Stomach smooth muscle (tissue), 2 donors: ENCODE measurements around the gene NEU1.
"Not testable (repeated sequence)": the region's sequence is repeated elsewhere in the genome, so short reads cannot be mapped to it uniquely, and the experiment has no call there.

Source experiments
- H3K27ac ChIP-seq: one replicate; pipeline ENCODE4 v1.7.0; 2013; ENCODE audit warnings: mild to moderate bottlenecking, low read length, inconsistent platforms
- H3K27me3 ChIP-seq, 2 donors: one replicate each; pipeline ENCODE4 v1.7.0; 2013; ENCODE audit warnings: low read length in 2 of 2; ENCODE audit not compliant: insufficient read depth in 2 of 2, control insufficient read depth in 1 of 2
- H3K36me3 ChIP-seq, 2 donors: one replicate each; pipeline ENCODE4 v1.7.0; 2013; ENCODE audit warnings: low read length in 2 of 2; ENCODE audit not compliant: control insufficient read depth in 2 of 2, insufficient read depth in 2 of 2
- H3K4me1 ChIP-seq: one replicate; pipeline ENCODE4 v1.7.0; 2013; ENCODE audit warnings: low read length; ENCODE audit not compliant: control insufficient read depth, insufficient read depth
- H3K4me3 ChIP-seq, 2 donors: one replicate each; pipeline ENCODE4 v1.7.0; 2013; ENCODE audit warnings: low read length in 2 of 2
- H3K9ac ChIP-seq, 2 donors: one replicate each; pipeline ENCODE4 v1.7.0; 2013; ENCODE audit warnings: low read length in 2 of 2, mild to moderate bottlenecking in 1 of 2
- H3K9me3 ChIP-seq, 2 donors: one replicate each; pipeline ENCODE4 v1.7.0; 2013; ENCODE audit warnings: low read length in 2 of 2; ENCODE audit not compliant: control insufficient read depth in 2 of 2
- donor health status: healthy.
- donor health status: Pancreatic carcinoma.

NEU1 gene

DNA sequence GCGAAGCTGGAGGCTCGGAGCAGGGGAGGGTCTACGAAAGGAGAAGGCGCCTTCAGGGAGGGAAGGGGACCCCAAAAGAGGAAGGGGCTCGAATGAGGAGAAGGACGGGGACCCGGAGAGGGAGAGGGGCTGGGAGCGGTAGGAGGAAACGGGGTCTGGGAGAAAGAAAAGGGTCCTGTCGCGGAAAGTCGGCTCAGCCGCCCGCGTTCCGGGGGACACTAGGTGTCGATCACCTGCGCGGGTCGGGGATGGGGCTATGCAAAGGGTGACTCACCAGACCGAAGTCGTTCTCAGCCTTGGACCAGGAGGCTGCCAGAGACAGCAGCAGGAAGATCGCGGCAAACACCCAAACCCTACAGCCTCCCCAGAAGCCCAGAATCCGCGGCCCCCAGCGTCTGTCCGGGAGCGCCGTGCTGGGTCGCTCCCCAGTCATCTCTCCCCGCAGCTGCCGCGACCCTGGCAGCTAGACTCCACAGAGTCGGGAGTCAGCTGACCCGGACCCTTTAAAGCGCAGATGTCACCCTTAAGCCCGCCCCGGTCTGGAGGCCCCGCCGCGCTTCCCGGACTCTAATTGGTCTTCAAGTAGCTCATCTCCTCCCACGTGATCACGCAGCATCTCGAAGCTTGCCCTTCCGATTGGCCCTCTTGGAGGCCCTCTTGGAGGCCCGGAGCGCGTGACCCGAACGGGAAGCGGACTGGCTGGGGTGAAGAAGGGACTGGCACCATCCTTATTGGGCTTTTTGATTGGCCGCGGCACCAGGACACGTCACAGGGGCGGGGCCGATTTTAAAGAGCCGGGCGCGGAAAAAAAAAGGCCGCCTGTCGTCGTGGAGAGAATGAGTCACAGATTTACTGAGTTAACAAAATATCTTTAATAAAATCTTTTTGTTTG, at the start of gene NEU1:
TSS of gene NEU1 (minus strand) at position 478 of the 892 bp plus-strand sequence. CDS start at position 433, 45 bp downstream.
- peaks cover 18 to 25% of the 10 kb centered on the region in 2 donors for H3K36me3 ChIP-seq
- peaks cover 28% of the 10 kb centered on the region for H3K4me1 ChIP-seq
- peak within 1 kb of the TSS; percentile 80 for H3K27ac ChIP-seq
- H3K4me3 ChIP-seq, result peak within 1 kb of the TSS; percentile 88 to 95
- H3K9me3 ChIP-seq, result no peaks in the 10 kb centered on the region
- no peaks in the 10 kb centered on the region for H3K27me3 ChIP-seq
- H3K9ac ChIP-seq, result peak within 1 kb of the TSS; percentile 93 to 94

GRCh38 chr6:31911826-31912585, 49.4 kb upstream of the NEU1 start:
- no peaks in the 10 kb centered on the region for H3K36me3 ChIP-seq
- no peaks in the 10 kb centered on the region for H3K9me3 ChIP-seq
- H3K27ac ChIP-seq, result no peak overlapping the region
- H3K27me3 ChIP-seq, result peaks cover 0 to 4% of the 10 kb centered on the region in 2 donors
- H3K4me1 ChIP-seq, result no peaks in the 10 kb centered on the region
- no peak overlapping the region for H3K4me3 ChIP-seq
- H3K9ac ChIP-seq, result no peak overlapping the region

- H3K4me3 ChIP-seq, H3K27ac ChIP-seq, H3K36me3 ChIP-seq, H3K4me1 ChIP-seq, H3K27me3 ChIP-seq, H3K9ac ChIP-seq, H3K9me3 ChIP-seq: not testable (repeated sequence)
These were observed 46.7 kb upstream of the NEU1 start for GRCh38 chr6:31909298-31909697.

- Histone ChIP-seq H3K9me3 (no peaks in the 10 kb centered on the region), H3K27me3 (no peaks in the 10 kb centered on the region), H3K36me3 (no peaks in the 10 kb centered on the region), H3K27ac (no peak overlapping the region), H3K9ac (no peak overlapping the region), H3K4me3 (no peak overlapping the region), H3K4me1 (no peaks in the 10 kb centered on the region)
These were observed 46.2 kb upstream of the NEU1 start for GRCh38 chr6:31908791-31909190.

GRCh38 chr6:31908255-31908654, 45.6 kb upstream of the NEU1 start:
- H3K27me3 ChIP-seq, H3K27ac ChIP-seq, H3K36me3 ChIP-seq, H3K4me3 ChIP-seq, H3K9me3 ChIP-seq, H3K9ac ChIP-seq, H3K4me1 ChIP-seq: not testable (repeated sequence)

DNA sequence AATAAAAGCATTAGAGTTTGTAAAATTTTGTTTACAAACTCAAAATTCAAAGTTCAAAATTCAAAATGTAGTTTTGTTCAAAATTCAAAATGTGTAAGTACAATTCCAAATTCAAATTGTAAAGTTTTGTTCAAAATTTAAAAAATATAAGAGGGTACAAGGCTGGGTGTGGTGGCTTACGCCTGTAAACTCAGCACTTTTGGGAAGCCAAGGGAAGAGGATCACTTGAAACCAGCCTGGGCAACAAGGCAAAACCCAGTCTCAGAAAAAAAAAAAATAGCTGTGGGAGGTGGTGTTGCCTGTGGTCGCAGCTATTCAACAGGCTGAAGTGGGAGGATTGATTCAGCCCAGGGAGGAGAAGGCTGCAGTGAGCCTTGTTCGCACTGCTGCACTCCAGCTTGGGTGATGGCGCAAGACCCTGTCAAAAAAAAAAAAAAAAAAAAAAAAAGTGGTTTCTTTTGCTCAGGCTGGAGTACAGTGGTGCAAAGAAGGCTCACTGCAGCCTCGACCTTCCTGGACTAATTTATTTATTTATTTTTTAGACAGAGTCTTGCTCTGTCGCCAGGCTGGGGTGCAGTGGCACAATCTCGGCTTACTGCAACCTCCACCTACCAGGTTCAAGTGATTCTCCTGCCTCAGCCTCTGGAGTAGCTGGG, 44.7 kb upstream of the NEU1 start:
- H3K27ac ChIP-seq, result no peak overlapping the region
- no peaks in the 10 kb centered on the region for H3K27me3 ChIP-seq
- no peaks in the 10 kb centered on the region for H3K36me3 ChIP-seq
- H3K4me1 ChIP-seq, result peaks cover 8% of the 10 kb centered on the region
- no peaks in the 10 kb centered on the region for H3K9me3 ChIP-seq
- no peak overlapping the region for H3K9ac ChIP-seq
- H3K4me3 ChIP-seq, result no peak overlapping the region

DNA sequence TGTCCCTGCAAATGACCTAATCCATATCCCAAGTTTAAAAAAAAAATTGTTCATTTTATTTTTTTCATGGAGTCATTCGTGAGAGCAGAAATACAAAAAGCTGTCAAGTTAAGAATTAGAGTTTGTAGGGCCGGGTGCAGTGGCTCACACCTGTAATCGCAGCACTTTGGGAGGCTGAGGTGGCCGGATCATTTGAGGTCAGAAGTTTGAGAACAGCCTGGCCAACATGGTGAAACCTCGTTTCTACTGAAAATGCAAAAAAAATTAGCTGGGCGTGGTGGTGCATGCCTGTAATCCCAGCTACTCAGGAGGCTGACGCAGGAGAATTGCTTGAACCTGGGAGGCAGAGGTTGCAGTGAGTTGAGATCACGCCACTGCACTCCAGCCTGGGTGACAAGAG, 44.1 kb upstream of the NEU1 start:
- H3K4me3 ChIP-seq, H3K27ac ChIP-seq, H3K27me3 ChIP-seq, H3K4me1 ChIP-seq, H3K9ac ChIP-seq, H3K9me3 ChIP-seq, H3K36me3 ChIP-seq: not testable (repeated sequence)

DNA sequence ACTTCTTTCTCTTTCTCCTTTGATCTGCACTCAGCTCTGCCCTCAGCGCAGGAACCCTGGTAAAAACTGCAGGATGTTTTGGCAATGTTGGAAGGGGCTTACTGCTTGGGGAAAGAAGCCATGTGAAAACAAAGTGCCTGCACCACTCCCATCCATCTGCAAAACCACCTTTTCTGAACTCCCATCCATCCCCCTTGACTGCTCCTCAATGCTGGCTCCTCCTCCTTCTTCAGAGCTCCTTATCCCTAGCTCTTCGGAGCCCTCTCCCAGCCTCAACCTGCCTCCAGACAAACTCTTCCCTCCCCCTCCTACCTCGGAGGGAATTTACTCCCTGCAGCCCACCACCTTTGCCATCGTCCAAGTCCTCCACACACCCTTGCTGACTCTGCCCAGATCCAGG, 43.5 kb upstream of the NEU1 start:
- H3K4me3 ChIP-seq, result no peak overlapping the region
- peaks cover 13% of the 10 kb centered on the region for H3K4me1 ChIP-seq
- no peak overlapping the region for H3K9ac ChIP-seq
- no peaks in the 10 kb centered on the region for H3K27me3 ChIP-seq
- no peaks in the 10 kb centered on the region for H3K9me3 ChIP-seq
- no peak overlapping the region for H3K27ac ChIP-seq
- H3K36me3 ChIP-seq, result no peaks in the 10 kb centered on the region

GRCh38 chr6:31905041-31905440, 42.4 kb upstream of the NEU1 start:
- Histone ChIP-seq H3K9me3 (no peaks in the 10 kb centered on the region), H3K36me3 (no peaks in the 10 kb centered on the region), H3K4me1 (peaks cover 17% of the 10 kb centered on the region), H3K9ac (no peak overlapping the region), H3K27ac (no peak overlapping the region), H3K27me3 (no peaks in the 10 kb centered on the region), H3K4me3 (no peak overlapping the region)

DNA sequence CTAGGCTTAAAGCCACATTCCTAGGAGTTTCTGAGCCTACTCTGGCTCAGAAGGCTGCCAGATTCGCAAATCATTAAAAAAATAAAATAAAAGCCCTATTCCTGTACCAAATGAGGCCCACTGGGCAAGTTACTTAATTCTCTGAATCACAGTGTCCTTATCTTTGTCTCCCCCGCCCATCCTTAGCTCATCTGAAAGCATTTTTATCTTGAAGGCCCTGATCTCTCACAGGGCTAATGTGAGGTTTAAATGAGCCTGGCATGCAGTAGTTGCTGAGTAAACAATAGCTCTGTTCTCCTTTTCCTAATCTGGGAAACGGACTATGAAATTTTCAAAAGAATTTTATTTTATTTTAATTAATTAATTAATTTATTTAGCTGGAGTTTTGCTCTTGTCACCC, 41.3 kb upstream of the NEU1 start:
- Histone ChIP-seq H3K27me3 (no peaks in the 10 kb centered on the region), H3K27ac (no peak overlapping the region), H3K4me3 (no peak overlapping the region), H3K9ac (no peak overlapping the region), H3K9me3 (no peaks in the 10 kb centered on the region), H3K4me1 (peaks cover 17% of the 10 kb centered on the region), H3K36me3 (no peaks in the 10 kb centered on the region)
